Prostate gland (tissue), 2 donors: ENCODE data around the gene PKMYT1. TPM values are rescaled to one million over a fixed set of nuclear protein-coding genes. Genes with fewer than 3 reads are reported as not detected.
A peak's percentile ranks its signal among the peaks of the same experiment; 100 is the strongest.

ENCODE experiments used
- DNase-seq: peaks from one replicate; pipeline ENCODE4 v3.0.0-alpha.2; 2019; ENCODE audit warnings: low spot score
- H3K27ac ChIP-seq, 2 donors: fragments of 200-600 bp; sonication (generic); 2 replicates each; pipeline ENCODE4 v1.5.1; 2017 to 2019
- H3K27me3 ChIP-seq: fragments of 200-600 bp; sonication (generic); replicated peaks from 2 replicates; pipeline ENCODE4 v1.5.1; 2019; ENCODE audit not compliant: insufficient read depth
- H3K36me3 ChIP-seq, 2 donors: fragments of 200-600 bp; sonication (generic); 1 replicate in 1 of 2; 2 replicates in 1 of 2; pipeline versions ENCODE4 v1.5.1 to v1.8.1; 2017 to 2019
- H3K4me1 ChIP-seq: fragments of 200-600 bp; sonication (generic); replicated peaks from 2 replicates; pipeline ENCODE4 v1.5.1; 2019
- H3K4me3 ChIP-seq, 2 donors: fragments of 200-600 bp; sonication (generic); 2 replicates each; pipeline ENCODE4 v1.5.1; 2017 to 2019
- H3K9me3 ChIP-seq: fragments of 200-600 bp; sonication (generic); 2 replicates; pipeline ENCODE4 v1.5.1; 2017
- CTCF ChIP-seq, 4 experiments: fragments of 200-600 bp in 2 of 4; fragments of 450-650 bp in 2 of 4; sonication (generic) in 2 of 4; IDR thresholded peaks; 1 replicate in 3 of 4; 2 replicates in 1 of 4; pipeline ENCODE4 v1.5.1; 2016 to 2019; ENCODE audit warnings: antibody characterized with exemption in 4 of 4, mild to moderate bottlenecking in 2 of 4, moderate library complexity in 2 of 4
- POLR2A ChIP-seq: fragments of 450-650 bp; IDR thresholded peaks from one replicate; pipeline ENCODE4 v1.6.1; 2016; ENCODE audit warnings: antibody characterized with exemption, mild to moderate bottlenecking
- POLR2AphosphoS5 ChIP-seq: sonication (generic); formaldehyde crosslinking; IDR thresholded peaks from one replicate; pipeline ENCODE4 v1.6.1; 2017; ENCODE audit warnings: antibody characterized with exemption
- WGBS: methylation state at CpG from one replicate; pipeline ENCODE4 v1.1.5; 2018; 5-methylcytosine and 5-hydroxymethylcytosine counted together
- intact Hi-C: fragments of 100-400 bp; cut with DNase I; formaldehyde crosslinking; loops from one replicate; pipeline ENCODE4 v1.14.2; 2022
- total RNA-seq, 2 donors: library from RNA; depleted of rRNA; stranded (reverse); fragments of >200 nt; gene quantifications; one replicate each; pipeline ENCODE4 v1.1.0, GENCODE V29; 2016

PKMYT1 gene
- total RNA-seq, 2 donors from 2014 or later: 4.1 to 25.5 TPM

GRCh38 chr16:2964475-2965336 is 15.5 kb downstream of the PKMYT1 start:
- Histone ChIP-seq H3K9me3 (no peaks in the 10 kb centered on the region), H3K27ac (no peak overlapping the region), H3K27me3 (no peaks in the 10 kb centered on the region), H3K4me3 (peak overlapping the region; percentile 4 to 26), H3K4me1 (peaks cover 20% of the 10 kb centered on the region), H3K36me3 (no peaks in the 10 kb centered on the region)
- DNase-seq: no peak
- intact Hi-C loops: no loop called here
- under 1% methylated on average over 53 of the region's 68 CpGs for WGBS
- TF ChIP-seq CTCF (IDR thresholded peaks at IDR 0.05): no peak
- no peak for TF ChIP-seq POLR2AphosphoS5
- TF ChIP-seq POLR2A: no peak

GRCh38 chr16:2963723-2964474 is 16.3 kb downstream of the PKMYT1 start, which contains the start of gene KREMEN2:
Gene KREMEN2, plus strand, starts transcription at chr16:2964275. Its CDS starts 246 bp downstream, at chr16:2964521.
- Histone ChIP-seq H3K4me1 (peaks cover 18% of the 10 kb centered on the region), H3K4me3 (peak within 1 kb of the TSS; percentile 4 to 26), H3K27ac (no peak within 1 kb of the TSS), H3K9me3 (no peaks in the 10 kb centered on the region), H3K27me3 (no peaks in the 10 kb centered on the region), H3K36me3 (no peaks in the 10 kb centered on the region)
- no peak for TF ChIP-seq POLR2AphosphoS5
- TF ChIP-seq POLR2A: no peak
- TF ChIP-seq CTCF (IDR thresholded peaks at IDR 0.05): no peak
- WGBS: under 1% methylated on average over 60 of the region's 60 CpGs
- intact Hi-C loops: no loop called here
- DNase-seq: no peak

GRCh38 chr16:2963074-2963722 is 17.0 kb downstream of the PKMYT1 start:
- Histone ChIP-seq H3K4me3 (peak overlapping the region in 1 of 2 donors; percentile 26), H3K27ac (no peak overlapping the region), H3K4me1 (peaks cover 18% of the 10 kb centered on the region), H3K27me3 (no peaks in the 10 kb centered on the region), H3K36me3 (no peaks in the 10 kb centered on the region), H3K9me3 (no peaks in the 10 kb centered on the region)
- 1% methylated on average over 27 of the region's 40 CpGs for WGBS
- no peak for DNase-seq
- intact Hi-C loops: no loop called here
- no peak for TF ChIP-seq POLR2AphosphoS5
- TF ChIP-seq CTCF (IDR thresholded peaks at IDR 0.05): no peak
- no peak for TF ChIP-seq POLR2A

- no peak for DNase-seq
- Histone ChIP-seq H3K4me1 (peaks cover 18% of the 10 kb centered on the region), H3K36me3 (no peaks in the 10 kb centered on the region), H3K27me3 (no peaks in the 10 kb centered on the region), H3K4me3 (no peak overlapping the region), H3K9me3 (no peaks in the 10 kb centered on the region), H3K27ac (no peak overlapping the region)
- no peak for TF ChIP-seq POLR2AphosphoS5
- no peak for TF ChIP-seq CTCF (IDR thresholded peaks at IDR 0.05)
- no peak for TF ChIP-seq POLR2A
- intact Hi-C loops: no loop called here
- 13% methylated on average over 22 of the region's 28 CpGs for WGBS
Measured at GRCh38 chr16:2962334-2963073, 17.7 kb downstream of the PKMYT1 start.
